Measurements from ENCODE around the gene B3GAT2.
"Not testable (repeated sequence)": the region's sequence is repeated elsewhere in the genome, so short reads cannot be mapped to it uniquely, and the experiment has no call there.

B3GAT2 gene, protein sequence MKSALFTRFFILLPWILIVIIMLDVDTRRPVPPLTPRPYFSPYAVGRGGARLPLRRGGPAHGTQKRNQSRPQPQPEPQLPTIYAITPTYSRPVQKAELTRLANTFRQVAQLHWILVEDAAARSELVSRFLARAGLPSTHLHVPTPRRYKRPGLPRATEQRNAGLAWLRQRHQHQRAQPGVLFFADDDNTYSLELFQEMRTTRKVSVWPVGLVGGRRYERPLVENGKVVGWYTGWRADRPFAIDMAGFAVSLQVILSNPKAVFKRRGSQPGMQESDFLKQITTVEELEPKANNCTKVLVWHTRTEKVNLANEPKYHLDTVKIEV

DNA sequence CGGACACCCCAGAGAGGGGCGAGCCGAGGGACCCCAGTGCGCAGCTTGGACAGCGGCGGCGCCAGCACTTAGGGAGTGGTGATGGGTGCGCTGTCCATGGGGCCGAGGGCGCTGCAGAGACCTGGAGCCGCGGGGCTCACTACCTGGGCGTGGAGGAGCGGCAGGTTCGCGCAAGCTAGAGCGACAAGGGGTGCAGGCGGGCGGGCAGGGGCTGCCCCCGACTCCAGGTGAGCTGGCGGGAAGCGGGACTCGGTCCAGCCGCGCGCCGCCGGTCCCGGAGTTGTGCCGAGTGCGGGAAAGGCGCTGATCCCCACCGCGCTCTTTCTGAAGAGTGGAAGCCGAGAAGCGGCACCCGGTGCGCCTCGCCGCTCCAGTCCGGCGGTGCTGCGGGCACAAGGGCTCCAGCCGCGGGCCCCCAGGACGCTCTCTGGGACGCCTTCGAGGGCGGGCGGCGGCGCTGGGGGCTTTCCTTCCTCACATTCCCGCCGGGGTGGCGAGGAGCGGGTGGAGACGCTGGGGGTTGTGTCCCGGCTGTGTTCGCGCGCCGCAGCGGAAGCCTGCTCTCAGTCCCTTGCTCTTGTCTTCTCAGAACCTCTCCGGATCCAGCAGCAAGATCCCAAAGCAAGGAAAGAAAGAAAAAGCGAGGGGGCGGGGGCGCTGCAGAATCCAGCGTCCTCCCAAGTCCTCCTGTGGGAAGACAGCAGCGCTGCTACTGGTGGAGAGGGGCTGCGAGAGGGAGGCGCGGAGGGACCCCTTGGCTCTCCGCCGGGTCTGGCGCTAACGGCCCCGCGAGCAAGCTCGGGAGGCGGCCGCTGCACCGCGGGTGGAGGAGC lies at the start of gene B3GAT2:
B3GAT2 (minus strand) TSS at position 610 of the 833 bp plus-strand sequence. CDS start 631 bp downstream, outside the sequence.
- DNase-seq = no peak

DNA sequence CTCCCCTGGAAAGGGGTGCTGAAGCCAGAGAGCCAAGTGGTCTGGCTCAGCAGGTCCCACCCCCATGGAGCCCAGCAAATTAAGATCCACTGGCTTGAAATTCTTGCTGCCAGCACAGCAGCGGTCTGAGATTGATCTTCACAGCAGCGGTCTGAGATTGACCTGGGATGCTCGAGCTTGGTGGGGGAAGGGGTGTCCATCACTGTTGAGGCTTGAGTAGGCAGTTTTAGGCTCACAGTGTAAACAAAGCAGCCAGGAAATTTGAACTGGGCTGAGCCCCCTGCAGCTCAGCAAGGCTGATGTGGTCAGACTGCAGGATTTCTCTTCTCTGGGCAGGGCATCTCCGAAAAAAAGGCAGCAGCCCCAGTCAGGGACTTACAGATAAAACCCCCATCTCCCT lies 41.3 kb upstream of the B3GAT2 start:
- DNase-seq = no peak

DNA sequence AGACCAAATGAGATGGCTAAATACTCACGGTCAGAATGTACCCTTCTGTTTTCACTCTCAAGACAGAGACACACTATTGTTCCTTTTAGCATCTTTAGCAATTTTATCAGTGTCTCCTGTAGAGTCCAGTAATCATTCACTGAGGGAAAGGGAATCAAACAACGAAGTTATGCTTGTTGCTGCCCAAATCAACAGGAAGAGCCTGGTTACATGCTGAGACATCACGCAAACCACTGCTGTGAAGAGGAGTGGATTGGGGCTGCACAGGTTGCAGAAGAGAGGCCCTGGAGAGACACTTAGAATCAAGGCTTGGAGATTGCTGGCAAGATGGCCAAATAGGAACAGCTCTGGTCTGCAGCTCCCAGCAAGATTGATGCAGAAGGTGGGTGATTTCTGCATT lies 40.5 kb upstream of the B3GAT2 start:
- DNase-seq = no peak

DNA sequence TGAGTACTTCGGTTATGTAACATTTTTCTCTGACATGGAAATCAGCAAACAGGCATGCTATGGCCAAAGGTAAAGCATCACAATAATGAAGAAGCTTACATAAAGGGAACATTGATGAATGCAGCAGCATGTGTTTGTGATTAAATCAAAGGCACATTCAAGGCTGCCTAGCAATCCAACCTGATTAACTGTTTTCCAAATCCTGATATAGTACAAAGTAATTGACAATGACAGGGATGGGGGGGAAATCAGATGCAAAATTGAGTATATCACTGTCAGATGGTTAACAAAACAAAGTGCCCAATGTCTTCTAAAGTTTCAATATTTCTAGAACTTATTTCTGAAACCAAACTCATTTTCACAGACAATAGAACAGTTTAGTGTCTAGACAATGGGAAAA lies 39.2 kb upstream of the B3GAT2 start:
- no peak for DNase-seq

DNA sequence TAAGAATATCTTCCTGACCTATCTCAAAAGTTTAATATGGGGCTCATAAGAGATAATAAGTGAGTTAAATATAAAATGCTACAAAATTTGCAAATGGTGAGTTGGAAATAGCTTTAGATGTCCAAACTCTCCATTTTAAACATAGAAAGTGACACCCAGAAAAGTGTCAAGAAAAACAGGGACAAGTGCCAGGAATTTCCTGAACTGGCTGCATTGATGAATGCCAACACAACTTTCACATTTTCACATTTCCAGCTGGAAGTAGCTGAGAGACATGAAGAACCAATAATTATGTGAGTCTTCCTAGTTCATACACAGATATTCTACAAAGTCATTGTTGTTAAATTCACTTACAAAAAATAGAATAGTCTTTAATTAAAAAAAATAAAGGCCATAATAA lies 38.6 kb upstream of the B3GAT2 start:
- no peak for DNase-seq

DNA sequence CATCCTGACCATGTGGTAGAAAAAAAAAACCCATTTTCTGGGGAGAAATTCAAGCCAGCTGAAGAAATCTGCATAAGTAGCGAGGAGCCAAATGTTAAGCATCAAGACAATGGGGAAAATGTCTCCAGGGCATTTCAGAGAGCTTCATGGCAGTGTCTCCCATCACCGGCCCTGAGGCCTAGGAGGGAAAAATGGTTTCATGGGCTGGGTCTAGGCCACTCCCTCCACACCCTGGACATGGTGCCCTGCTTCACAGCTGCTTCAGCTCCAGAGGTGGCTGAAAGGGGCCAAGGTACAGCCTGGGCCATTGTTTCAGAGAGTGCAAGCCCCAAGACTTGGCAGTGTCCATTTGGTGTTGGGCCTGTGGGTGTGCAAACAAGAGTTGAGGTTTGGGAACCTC lies 34.4 kb upstream of the B3GAT2 start:
- DNase-seq = no peak

DNA sequence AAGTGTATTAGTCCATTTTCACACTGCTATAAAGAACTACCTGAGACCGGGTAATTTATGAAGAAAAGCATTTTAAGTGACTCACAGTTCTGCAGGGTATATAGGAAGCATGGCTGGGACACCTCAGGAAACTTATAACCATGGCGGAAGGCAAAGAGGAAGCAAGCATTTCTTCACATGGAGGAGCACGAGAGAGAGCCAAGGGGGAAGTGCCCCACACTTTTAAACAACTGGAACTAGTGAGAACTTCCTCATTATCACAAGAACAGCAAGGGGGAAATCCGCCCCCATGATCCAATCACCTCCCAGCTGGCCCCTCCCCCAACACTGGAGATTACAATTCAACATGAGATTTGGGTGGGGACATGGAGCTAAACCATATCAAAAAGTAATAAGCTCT lies 28.3 kb upstream of the B3GAT2 start:
- no peak for DNase-seq

DNA sequence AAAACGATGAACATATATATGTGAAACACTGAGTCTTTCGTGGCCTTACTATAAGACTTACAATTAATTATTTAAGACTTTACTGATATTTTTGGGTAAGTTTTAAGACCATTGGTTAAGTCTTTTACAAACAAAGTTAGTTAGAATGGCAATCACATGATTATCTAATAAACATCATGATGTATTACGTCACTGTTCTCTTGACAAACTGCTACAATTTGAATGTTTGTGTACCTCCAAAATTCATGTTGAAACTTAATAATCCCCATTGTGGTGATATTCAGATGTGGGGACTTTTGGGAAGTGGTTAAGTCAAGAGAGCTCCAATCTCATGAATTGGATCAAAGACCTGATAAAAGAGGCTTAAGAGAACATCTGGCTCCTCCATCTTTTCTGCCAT lies 25.9 kb upstream of the B3GAT2 start:
- no peak for DNase-seq

DNA sequence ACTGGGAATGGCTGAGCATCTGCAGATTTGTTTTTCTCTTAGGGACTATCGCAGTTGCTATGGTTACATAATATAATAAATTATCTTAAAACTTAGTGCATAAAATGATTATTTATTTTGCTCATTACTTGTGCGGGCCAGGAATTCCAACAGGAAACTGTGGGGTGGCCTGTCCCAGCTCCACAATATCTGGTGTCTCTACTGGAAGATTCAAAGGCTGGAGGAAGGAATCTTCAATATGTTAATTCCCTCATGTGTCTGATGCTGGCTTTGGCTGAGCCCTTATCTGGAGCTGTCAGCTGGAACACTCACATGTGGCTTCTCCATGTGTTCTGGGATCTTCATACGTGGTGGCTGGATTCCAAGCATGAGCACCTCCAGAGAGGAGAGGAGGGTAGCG lies 23.9 kb upstream of the B3GAT2 start:
- DNase-seq = no peak

DNA sequence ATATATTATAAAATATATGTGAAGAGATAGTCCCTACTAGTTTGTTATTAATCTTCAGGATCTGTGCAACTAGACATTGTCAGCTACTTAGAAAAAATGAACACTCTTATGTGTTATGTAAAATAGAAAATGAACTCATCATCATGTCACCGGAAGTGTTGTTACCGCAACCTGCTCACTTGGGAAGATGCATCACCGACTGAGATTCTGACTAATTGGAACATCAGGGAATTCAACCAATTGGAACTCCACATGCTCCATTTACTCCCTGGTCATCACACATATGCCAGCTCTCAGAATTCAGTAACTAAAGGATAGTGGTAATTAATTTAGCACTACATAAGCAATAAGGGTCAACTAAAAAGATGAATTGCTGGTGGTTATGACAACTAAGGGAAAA lies 16.7 kb upstream of the B3GAT2 start:
- DNase-seq = no peak

DNA sequence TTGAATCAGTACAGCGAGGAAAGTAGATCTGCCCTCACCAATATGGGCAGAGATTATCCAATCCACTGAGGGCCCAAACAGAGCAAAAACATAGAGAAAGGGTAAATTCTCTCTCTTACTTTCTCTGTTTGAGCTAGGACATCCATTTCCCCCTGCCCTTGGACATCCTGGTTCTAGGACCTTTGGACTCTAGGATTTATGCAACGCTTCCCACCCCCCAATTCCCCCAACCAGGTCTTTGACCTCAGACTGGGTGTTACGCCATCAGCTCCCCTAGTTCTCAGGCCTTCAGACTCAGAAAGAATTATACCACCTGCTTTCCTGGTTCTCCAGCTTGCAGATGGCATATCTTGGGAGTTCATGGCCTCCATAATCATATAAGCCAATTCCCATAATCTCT lies 10.2 kb upstream of the B3GAT2 start:
- DNase-seq = no peak

DNA sequence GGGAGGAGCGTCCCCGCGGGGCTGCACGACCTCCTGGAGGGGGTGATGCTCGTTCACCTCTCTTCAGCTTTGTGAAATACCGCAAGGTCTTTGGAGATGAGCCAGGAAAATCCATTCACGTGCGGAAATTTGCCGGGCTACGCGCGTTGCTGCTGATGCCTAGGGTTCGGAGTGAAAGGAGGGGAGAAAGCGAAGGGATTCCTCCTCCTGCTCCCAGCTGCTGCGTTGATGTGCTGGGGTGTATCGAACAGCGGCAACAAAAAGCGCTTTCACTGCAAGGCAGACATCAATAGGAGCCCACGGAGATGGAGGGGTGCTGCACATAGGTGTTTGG lies 391 bp upstream of the B3GAT2 start:
- no peak for DNase-seq

DNA sequence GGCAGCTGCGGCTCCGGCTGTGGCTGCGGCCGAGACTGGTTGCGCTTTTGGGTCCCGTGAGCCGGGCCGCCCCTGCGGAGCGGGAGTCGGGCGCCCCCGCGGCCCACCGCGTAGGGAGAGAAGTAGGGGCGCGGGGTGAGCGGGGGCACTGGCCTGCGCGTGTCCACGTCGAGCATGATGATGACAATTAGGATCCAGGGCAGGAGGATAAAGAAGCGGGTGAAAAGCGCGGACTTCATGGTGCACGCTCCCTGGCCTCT lies 739 bp downstream of the B3GAT2 start:
- no peak for DNase-seq

DNA sequence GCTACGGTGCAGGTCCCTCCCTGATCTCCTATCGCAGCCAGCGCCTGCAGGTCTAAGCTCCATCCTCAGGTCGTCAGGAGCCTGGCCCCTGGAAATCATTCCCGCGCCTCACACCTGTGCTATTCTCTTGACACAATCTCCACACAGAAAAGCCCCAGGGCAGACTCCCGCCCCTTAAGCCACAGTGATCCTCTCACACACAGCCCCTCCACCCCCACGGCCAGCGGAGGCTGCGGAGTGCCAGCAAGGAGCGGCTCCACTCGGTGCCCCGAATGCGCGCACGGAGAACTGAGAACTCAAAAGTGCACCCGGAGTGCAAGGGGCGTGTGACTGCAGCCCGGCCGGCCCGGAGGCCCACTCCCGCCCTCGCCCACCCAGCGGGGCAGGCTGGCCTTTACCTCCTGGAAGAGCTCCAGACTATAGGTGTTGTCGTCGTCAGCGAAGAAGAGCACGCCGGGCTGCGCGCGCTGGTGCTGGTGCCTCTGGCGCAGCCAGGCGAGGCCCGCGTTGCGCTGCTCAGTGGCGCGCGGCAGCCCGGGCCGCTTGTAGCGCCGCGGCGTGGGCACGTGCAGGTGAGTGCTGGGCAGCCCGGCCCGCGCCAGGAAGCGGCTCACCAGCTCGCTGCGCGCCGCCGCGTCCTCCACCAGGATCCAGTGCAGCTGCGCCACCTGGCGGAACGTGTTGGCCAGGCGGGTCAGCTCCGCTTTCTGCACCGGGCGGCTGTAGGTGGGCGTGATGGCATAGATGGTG lies 1.2 kb downstream of the B3GAT2 start:
- peak; percentile 78 to 81 for DNase-seq

DNA sequence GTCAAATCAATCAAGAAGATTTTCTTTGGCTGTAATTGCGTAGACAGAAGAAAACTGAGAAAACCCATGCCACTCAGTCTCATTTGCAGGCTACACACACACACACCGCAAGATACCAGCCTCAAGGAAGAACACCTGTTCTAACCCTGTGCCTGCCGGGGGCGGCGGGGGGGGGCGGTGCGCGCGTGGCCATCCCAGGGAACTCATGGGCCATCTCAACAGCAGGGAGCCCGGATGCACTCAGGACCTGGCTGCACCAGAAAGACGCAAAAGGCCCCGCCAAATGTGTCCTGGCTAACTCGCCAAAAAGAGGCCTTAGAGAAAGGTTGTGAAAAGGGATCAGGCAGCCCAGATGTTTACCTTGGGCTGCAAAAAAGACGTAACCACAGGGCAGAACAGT lies 2.1 kb downstream of the B3GAT2 start:
- no peak for DNase-seq

DNA sequence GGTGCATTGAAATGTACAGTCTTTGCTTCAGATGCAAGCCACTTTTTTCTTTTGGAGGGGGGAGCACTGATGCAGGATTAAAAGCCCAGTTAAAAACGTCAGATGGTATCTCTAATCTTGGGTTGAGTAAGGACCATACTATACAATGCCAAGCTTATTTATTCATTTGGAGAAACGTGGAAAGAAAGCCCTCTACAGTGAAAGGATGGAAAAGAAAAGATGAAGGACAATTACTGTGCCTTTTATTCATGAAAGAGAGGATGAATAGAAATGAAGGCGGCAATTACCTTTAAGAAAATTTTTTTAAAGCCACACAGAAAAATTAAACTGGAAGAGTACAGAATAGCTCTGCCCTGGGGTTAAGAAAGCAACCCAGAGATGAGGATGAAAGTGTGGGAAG lies 2.7 kb downstream of the B3GAT2 start:
- DNase-seq = no peak

DNA sequence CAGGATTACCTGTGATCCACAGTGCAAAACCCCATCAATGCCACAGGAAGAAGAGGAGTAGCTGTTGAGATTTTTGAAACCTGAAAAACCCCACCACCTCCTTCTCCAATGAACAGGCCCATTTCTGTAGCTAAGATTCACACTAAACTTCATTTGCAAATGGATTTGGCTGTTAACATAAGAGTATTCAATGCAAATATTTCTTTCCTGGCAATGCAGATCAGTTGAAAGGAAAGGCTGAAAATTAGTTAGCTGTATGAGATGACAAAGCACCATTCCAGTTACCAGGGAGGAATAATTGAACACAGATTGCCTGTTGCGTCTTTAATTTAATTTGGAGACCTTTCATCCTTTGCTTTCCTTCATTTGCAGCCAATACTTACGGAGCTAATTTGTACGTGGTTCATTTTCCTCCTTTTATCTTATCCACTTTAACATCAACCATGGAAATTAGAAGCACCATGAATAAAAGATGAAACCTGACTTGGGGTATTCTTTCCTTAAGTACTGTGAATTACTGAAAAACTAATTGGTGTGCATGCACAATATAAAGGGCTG lies 4.2 kb downstream of the B3GAT2 start:
- DNase-seq = no peak

DNA sequence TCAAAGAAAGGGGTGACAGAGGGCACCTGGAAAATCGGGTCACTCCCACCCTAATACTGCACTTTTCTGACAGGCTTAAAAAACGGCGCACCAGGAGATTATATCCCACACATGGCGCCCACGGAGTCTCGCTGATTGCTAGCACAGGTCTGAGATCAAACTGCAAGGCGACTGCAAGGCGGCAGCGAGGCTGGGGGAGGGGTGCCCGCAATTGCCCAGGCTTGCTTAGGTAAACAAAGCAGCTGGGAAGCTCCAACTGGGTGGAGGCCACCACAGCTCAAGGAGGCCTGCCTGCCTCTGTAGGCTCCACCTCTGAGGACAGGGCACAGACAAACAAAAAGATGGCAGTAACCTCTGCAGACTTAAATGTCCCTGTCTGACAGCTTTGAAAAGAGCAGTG lies 12.5 kb downstream of the B3GAT2 start:
- DNase-seq = not testable (repeated sequence)

DNA sequence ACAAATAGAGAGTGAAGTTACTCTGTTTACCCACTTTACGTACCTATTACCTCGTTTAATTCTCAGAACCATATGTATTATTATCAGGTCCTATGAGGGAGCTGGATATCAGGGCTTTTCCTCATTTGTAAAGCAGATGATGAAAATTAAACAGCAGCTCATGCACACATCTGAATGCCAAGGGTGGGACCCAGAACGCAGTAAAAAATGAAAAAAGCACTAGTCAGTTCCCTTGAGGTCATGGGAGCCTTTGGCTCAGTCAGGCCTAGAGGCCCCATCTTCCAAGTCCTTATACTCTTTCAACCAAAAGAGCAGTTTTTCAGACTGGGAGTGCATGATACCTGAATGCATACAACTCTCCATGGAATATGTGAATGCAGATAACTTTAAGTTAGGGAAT lies 23.0 kb downstream of the B3GAT2 start:
- no peak for DNase-seq

DNA sequence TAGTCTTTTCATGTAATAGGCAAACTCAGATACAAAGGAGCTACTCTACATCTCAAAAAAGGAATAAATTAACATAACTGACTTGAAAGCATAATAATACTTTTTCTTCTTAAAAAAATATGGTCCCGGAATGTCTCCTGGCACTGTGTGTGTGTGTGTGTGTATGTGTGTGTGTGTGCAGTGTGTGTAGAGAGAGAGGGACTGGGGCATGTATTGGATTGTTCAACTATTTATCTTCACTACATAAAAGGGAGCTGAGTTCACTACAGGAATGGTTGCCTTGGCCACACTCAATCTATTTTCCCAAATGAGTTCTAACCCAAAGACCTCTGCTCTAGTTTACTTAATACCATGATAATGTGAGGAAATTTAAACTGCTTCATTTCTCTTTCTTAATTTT lies 51.1 kb downstream of the B3GAT2 start:
- DNase-seq = no peak

DNA sequence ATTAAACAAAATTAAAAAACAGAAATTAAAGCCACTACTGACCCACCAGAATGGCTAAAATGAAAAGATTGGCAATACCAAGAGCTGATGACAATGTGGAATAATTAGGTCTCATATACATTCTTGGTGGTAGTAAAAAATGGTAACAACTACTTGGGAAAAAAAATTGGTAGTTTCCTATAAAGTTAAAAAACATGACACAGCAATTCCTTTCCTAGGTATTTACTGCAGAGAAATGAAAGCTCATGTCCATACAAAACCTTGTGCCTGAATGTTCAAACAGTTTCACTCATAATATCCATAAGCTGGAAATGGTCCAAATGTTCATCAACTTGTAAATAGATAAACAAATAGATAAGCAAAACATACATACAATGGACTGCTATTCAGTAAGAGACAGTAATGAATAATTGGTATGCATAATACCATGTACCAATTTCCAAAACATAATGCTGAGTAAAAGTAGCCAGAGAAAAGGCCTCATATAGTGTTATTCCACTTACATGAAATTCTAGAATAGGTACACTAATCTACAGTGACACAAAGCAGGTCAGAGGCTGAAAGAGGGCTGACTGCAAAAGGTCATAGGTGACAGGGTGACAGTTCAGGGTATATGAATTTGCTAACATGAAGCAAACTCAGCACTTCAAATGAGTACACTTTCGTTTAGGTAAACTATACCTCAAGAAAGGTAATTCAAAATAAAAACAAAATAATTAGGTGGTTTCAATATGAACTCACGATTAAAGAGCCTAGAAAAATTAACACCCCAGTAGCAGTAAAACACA lies 53.0 kb downstream of the B3GAT2 start:
- no peak for DNase-seq

DNA sequence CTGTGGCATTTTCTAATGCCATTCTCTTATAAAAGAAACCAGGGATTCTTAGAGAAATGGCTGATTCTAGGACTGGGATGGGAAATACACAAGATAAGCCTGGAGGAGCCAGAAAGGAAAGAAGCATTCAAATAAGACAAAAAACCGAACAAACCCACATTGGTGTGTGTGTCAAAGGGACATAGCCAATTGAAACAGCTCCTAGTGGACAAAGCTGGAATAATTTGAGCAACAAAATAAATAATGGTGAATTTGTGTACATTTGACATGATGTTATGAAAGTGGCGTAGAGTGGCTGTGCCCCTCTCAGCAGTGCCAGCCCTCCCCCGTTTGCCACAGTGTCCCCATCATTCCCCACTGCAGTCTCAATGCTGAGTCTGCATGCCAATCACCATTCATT lies 55.5 kb downstream of the B3GAT2 start:
- no peak for DNase-seq

DNA sequence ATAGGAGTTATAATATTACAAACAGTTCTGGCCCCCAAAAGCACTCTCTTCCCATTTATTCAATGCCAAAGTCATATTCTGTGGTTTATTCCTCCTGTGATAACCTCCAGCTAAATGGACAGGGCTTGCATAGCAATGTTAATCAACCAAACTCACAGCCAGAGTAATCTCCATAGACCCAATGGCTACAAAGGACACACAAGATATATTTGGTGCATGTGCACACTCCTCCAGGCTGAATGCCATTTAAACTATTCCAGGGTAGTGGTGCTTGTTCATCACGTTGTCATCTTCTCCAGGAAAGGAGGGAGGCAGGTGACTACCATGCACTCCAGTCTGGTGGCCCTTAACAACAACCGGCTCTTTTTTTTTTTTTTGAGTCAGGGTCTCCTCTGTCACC lies 56.8 kb downstream of the B3GAT2 start:
- DNase-seq = no peak
